Stimulated activated CD8-positive, alpha-beta memory T cell treated with anti-CD3 and anti-CD28 coated beads, Interleukin-4, amount 100 ng/mL, for 1 hour (primary cell): ENCODE measurements around the gene TLR7.

Experiments used
- DNase-seq, 2 donors: peaks; one replicate each; pipeline ENCODE4 v3.0.0-alpha.2; 2020; ENCODE audit warnings: low read depth in 2 of 2, low spot score in 1 of 2

Gene TLR7

DNA sequence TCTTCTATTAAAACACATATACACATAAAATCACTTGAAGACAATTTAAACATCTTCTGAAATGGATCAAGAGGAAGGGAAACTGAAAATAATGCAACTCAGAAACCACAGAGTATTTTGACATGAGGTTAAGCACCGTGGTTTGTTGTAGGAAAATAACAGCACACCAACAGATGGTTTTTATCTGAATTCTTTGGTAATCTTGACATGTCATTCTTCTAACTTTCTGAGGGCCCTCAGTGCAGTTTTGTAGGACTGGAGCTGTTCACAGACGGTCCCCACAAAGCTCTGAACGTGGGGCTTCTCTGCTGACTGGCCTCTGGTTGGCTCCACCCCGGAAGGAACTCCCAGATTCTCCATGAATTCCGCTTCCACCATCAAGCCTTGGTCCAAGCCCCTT lies 23.6 kb downstream of the TLR7 start:
- DNase-seq: no peak

DNA sequence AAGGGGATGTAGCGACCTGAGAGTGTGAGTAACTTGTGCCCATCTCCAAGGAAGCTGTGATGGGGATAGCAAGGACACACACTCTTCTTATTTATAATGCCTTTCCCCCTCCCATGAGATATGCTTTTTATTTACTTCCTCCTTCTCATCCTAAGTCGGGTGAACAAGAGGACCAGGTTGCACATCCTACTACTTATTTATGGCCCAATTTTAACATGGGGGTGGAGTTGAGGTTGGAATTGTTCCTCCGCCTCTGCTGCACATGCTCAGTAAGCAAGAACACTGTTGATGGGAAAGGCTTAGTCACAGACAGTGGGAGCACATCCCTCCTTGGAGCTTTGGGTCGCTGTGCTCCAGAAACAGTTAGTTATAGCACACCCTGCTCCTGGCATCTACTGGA lies 24.3 kb downstream of the TLR7 start:
- no peak for DNase-seq

DNA sequence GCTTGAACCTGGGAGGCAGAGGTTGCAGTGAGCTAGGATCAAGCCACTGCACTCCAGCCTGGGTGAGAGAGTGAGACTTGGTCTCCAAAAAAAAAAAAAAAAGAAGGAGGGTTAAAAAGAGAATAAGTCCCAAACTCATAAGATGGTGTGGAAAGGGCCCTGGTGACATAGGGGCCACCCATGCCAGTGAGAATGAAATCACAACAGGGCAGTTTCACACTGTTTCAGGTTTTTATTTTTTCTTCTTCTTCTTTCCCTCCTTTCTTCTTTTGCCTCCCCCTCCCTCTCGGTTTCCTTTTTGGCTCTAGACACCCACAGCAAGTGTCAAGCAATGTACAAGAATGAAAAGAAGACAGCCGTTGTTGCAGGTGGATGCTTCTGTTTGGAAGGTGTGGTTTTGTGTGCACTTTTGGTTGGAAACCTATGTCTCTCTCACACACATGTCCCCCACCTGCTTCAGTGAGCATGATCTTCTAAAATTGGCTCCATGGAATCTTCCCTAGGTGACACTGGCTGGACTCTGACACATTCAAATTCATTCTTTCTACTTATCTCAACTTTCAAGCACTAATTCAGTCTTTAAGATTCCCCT lies 25.1 kb downstream of the TLR7 start:
- no peak for DNase-seq

DNA sequence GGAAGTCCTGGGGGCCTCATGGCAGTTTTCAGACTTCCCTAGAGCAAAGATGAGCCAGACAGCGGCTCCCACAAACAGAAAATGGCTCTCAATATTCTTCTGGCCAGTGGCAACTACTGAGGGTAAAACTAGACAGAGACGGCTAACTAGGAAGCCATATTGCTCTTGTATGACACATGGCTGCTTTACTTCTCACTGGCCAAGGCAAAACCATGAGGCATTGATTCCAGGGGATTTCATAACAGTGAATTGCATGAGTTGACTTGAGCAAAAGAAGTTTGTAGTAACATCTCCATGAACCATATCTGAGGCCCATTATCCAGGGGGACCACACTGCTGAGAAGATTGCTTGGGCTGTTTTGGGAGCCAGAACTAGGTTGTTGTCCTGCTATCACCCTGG lies 25.8 kb downstream of the TLR7 start:
- no peak for DNase-seq

DNA sequence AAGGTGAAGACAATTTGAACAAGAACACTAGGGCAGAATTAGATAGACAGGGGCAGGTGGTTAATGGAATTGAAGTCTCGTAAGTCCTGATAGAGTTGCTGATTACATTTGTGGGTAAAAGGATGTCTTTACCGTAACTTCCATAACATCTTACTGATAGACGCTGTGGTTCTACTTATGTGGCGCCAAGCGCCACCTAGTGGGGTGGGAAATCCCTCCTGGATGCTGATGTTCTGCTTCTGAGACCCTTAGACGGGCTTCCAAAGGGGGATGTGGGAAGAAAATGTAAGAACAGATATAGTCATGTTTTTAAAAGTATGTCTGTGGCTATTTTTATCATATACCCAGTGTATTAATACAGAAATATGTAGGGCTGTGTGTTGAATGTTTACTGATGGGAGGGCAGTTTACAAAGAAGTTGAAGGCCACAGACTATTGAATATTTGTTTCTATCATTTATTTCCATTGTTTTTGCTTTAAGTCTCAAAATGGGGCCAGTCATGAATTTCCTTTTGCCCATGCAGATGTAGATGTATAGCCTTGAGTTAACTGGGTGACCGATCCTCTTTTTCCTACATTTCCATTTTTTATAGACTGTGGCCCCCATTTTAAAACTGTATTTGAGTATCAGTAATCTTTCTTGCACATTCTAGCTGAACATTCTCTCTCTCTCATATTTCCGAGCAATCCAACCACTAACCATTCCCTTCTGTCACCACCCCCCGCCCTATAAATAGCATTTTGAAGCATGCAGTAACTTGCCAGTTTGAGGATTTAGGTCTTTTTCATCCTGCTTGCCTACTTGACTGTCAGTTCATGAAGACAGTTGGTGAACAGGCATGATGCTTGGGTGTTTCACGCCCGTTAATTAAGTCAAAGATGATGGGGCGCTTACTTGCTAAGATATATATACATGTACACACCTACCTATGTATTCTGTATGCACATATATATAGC lies 27.5 kb downstream of the TLR7 start:
- DNase-seq: peak in 1 of 2 donors; percentile 2

DNA sequence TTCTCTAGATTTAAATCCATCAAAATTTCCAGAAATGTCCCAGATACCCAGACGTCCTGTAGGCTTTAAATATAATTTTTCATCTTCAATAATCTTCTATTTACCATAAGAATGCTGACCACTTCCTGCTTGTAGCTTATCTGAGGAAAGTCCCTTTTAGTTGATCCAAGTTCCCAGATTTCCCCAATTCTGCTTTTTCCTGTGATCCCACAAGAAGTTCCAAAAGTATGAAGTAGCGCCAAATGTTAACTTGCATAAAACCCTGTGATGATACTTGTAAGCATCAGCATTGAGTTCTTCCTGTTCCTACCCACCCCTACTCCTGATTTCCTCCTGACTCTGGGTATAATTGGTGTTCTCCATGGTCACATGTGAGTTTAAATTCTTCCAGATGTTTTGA lies 29.0 kb downstream of the TLR7 start:
- DNase-seq: no peak

DNA sequence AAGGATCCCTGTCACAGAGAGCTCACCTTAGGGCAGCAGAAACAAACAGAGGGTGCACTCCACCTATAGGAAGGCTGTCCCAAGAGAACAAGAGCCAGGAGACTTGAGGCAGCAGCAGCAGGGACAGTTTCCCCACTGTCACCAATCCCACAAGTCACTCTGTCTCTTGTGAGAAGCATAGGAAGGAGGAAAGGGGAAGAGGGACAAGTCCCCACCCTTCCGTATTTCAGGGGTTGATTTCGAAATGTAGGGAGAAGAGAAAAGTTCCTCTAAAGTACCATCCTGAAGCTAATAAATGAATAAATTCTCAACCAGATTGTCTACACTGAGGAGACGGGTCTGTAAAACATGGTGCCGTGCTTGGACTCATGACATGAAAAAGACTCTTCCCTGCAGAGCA lies 30.1 kb downstream of the TLR7 start:
- DNase-seq: no peak

DNA sequence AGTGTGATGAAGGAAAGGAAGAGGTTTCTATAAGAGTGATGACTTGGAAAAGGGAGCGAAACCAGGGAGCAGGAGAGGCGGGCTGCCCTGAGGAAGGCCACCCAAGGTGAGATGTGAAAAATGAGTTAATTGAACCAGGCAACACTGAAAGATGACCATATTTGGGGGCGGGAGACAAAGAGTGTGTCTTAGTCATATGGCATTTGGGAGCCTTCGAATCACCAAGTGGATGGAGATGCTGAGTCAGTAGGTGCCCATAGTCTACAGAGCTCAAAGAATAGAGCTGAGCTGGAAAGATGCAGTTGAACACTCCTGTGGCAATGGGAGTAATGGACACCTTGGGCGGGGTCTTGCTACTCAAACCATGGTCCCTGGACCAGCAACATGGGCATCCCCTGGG lies 31.2 kb downstream of the TLR7 start:
- DNase-seq: no peak

- DNase-seq: no peak
Measured at GRCh38 chrX:12899506-12899905, 32.6 kb downstream of the TLR7 start.

- DNase-seq: peak; percentile 16 to 35
Measured at GRCh38 chrX:12901486-12901885, 34.6 kb downstream of the TLR7 start.

- no peak for DNase-seq
Measured at GRCh38 chrX:12903646-12904045, 36.8 kb downstream of the TLR7 start.

- DNase-seq: no peak
Measured at GRCh38 chrX:12906046-12906761, 39.3 kb downstream of the TLR7 start, which contains the start of gene TLR8. Gene TLR8 (plus strand): TSS chrX:12906620. CDS start chrX:12906707, 87 bp downstream.

GRCh38 chrX:12910423-12911121 lies 43.7 kb downstream of the TLR7 start:
- no peak for DNase-seq

DNA sequence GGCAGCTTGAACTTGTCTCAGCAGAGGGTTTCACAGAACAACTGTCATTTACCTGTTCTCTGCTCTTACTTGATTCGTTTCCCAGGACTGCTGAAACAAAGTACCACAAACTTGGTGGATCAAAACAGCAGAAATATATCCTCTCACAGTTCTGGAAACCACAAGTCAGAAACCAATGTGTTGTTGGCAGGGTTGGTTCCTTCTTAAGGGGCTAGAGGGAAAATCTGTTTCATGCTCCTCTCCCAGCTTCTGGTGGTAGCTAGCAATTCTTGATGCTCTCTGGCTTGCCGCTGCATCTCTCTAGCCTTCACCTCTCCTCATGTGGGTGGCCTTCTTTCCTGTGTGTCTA lies 44.2 kb downstream of the TLR7 start:
- no peak for DNase-seq

- no peak for DNase-seq
Measured at GRCh38 chrX:12912791-12913482, 46.1 kb downstream of the TLR7 start.

DNA sequence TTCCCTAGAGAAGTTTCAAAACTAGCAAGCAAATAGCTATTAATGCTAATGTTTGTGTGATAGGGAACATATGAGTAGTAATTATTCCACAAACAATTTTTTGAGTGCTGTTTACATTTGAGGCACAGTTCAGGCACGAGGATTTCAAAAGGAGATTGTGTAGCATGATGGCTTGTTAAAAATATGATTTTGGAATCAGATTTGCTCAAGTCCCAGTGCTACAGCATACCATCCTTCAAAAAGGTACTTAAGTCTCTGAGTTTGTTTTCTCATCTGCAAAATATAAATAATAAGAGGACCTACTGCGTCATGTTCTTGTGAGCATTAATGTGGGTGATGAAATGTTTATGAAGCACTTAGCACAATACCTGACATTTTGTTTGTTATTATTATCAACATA lies 50.9 kb downstream of the TLR7 start:
- no peak for DNase-seq

DNA sequence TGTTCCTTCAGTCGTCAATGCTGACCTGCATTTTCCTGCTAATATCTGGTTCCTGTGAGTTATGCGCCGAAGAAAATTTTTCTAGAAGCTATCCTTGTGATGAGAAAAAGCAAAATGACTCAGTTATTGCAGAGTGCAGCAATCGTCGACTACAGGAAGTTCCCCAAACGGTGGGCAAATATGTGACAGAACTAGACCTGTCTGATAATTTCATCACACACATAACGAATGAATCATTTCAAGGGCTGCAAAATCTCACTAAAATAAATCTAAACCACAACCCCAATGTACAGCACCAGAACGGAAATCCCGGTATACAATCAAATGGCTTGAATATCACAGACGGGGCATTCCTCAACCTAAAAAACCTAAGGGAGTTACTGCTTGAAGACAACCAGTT lies 52.2 kb downstream of the TLR7 start:
- DNase-seq: no peak

GRCh38 chrX:12919620-12920019 lies 52.7 kb downstream of the TLR7 start:
- DNase-seq: no peak

DNA sequence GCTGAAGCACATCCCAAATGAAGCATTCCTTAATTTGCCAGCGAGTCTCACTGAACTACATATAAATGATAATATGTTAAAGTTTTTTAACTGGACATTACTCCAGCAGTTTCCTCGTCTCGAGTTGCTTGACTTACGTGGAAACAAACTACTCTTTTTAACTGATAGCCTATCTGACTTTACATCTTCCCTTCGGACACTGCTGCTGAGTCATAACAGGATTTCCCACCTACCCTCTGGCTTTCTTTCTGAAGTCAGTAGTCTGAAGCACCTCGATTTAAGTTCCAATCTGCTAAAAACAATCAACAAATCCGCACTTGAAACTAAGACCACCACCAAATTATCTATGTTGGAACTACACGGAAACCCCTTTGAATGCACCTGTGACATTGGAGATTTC lies 54.1 kb downstream of the TLR7 start:
- no peak for DNase-seq

GRCh38 chrX:12921886-12922598 lies 55.2 kb downstream of the TLR7 start:
- DNase-seq: no peak
